ENCODE results near the gene HTR1A.

The HTR1A gene

GRCh38 chr5:63962279-63962678 lies at the start of gene HTR1A:
TSS of gene HTR1A (minus strand) at chr5:63962445. CDS start at chr5:63961719, 726 bp downstream.
- no peak for DNase-seq

- DNase-seq: no peak
These were observed 41.7 kb upstream of the HTR1A start for GRCh38 chr5:64003966-64004365.

DNA sequence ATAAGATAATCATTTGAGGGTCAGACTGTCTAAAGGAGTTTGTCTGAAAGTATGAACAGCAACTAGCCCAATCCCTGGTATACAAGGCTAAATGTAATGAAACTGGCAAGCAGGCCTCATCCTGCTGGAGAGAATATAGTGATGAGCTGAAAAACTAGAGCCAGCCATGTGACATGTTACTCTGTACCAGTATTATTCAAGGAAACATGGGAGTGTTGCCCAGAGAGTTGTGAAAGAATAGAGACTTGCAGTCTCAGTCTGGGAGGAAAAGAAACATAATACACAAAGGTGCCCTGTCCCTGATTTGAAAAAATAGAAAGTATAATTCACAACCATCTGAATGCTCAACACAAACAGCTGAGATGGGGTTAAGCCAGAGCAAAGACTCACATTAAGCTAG lies 37.9 kb upstream of the HTR1A start:
- DNase-seq: no peak

DNA sequence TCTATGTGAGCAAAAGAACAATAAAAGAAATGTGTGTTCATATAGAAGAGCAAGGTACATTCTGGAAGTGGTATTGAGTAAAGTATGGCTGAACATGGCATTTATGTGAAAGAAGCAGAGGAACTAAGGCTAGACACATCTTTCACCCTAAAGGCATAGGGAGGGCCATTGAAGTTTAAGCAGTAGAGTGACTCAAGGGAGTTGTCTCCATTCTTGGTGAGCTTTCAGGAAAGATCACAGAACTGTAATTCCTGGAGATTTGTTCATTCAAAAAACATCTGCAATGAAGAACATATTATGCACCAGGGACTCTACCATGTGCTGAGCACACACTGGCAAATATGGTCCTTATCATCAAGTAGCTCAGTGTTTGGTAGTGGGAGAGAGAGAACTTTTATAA lies 24.8 kb upstream of the HTR1A start:
- DNase-seq: no peak

GRCh38 chr5:63981864-63982263 lies 19.6 kb upstream of the HTR1A start:
- no peak for DNase-seq

- DNase-seq: no peak
These were observed 1.7 kb upstream of the HTR1A start for GRCh38 chr5:63963926-63964325.

DNA sequence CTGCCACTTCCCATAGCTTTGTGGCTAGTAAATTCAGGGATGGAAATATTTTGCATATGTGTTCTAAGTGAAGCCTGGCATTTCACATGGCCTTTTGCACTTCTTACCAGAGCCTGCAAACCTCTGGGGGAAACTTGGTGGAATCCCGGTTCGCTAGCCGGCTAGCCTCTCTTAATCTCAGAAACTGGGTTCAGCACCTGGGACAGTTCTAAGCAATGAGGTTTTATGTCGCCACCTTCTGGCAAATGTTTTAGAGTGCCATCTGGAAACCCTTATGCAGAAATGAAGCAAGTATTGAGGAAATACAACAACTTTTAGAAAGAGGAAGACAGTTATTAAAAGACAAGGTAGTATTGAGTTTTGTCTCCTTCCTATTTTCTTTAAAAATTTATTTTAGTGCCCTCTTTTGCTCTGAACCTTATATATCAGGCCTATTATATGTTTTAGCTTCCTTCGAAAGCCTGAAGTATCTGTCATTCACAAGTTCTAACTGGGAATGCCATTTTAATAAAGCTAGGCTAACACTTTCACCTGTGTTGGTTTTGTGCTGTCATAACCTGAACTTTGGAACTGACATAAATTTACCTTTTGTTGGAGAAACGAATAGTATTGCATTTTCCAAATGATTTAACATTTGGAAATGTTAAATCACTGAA lies 963 bp upstream of the HTR1A start:
- no peak for DNase-seq

GRCh38 chr5:63961598-63962161 lies 565 bp downstream of the HTR1A start:
- DNase-seq: no peak

GRCh38 chr5:63961125-63961597 lies 1.1 kb downstream of the HTR1A start:
- DNase-seq: no peak

DNA sequence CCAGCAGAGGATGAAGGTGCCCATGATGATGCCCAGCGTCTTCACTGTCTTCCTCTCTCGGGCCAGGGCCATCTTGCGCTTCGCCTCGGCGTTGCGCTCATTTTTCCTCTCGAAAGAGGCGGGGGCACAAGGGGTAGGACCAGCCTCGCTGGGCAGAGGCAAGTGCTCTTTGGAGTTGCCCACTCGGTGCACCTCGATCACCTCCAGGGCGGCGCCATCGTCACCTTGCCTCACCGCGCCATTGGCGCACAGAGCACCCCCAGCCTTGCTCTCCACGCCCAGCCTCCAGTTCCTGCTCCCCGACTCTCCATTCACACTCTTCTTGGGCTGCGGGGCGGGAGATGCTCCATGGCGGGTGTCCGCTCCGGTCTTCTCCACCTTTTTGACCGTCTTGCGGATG lies 1.6 kb downstream of the HTR1A start:
- DNase-seq: no peak

DNA sequence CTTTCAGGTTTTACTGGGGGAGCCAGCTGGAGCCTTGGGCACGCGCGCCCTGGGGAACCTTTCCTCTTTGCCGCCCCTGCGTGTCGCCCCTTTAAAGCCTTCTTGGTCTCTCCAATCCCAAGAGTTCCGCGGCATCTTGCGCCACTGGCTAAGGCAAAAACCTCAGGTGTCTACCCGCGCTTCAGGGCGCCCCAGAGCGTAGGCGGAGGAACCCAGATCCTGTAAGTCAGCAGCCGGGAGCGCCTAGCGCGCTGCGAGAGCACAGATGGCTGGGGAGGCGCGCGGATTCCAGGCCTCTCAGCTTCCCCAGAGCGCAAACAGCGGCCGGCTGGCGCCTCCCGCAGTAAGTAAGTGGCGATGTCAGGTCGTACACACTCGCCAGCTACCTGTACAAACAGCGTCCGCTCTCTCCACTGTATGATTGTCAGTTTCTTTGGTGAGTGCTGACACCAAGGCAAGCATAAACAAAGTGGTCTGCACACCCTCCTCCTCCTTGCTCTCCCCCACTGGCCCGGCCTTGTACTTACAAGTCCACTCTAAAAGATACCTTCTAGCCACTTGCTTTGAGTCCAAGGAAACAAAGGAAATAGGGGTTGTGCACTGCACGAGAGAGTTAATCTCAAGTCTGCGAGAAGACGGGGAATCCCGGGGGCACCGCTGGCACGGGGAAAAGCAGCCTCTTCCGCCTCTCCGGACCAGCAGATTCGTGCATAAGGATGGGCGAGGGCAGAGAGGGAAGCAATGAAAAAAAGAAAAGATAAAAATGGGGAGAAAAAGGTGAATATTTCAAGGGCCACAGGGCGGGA lies 2.9 kb downstream of the HTR1A start:
- DNase-seq: no peak

DNA sequence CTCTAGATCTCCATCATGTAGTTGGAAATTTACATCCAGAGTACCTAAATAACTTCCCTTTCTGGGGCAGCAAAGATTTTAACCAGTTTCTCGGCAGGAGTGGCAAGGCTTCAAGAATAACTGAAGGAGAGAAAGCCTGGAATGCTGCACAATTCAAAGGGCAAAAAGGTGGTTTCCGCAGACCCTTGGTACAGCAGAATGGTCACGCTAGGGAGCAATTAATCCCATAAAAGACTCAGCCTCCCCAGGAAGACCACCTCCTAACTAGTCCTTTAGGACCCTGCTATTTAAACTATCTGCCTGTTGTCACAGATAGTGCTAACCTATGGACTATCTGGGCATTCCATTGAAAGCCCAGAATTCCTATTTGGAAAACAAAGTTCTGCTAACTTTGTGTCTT lies 3.6 kb downstream of the HTR1A start:
- DNase-seq: no peak

- DNase-seq: no peak
These were observed 4.6 kb downstream of the HTR1A start for GRCh38 chr5:63957617-63958016.

GRCh38 chr5:63953217-63953616 lies 9.0 kb downstream of the HTR1A start:
- DNase-seq: no peak

DNA sequence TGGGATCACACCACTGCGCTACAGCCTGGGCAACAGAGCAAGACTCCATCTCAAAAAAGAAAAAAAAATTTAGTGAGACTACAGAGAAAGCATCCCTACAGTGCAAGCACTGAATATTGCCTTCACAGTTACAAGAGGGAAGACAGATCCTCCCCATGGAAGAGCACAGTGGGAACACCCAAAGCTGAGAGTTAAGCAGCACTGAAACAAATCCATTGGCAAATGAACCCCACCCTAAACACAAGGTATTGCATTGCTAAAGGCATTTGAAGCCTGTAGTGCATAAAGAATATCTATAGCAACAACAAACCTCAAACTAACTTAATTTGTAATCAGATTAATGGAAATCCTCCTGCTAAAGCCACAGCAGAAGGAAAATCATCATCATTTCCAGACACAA lies 27.1 kb downstream of the HTR1A start:
- no peak for DNase-seq

DNA sequence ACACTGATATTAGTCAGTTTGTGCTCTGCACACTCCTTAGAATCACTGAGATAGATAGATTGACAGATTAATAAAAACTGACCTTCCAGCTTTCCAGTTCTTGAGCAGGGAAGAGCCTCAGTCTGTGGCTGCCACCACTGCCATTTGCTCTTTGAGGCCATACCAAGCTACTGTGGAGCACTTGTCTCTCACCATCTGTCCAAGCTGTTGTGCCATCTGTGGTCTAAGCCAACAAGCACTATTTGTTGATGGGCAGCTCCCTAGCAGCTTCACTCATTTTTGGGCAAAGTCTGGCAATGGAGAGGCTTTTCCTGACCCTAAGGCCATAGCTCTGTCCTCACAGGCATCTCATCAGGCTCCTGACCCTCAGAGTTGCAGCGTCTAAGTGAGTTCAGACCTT lies 30.4 kb downstream of the HTR1A start:
- DNase-seq: no peak

- no peak for DNase-seq
These were observed 33.8 kb downstream of the HTR1A start for GRCh38 chr5:63928451-63928850.

DNA sequence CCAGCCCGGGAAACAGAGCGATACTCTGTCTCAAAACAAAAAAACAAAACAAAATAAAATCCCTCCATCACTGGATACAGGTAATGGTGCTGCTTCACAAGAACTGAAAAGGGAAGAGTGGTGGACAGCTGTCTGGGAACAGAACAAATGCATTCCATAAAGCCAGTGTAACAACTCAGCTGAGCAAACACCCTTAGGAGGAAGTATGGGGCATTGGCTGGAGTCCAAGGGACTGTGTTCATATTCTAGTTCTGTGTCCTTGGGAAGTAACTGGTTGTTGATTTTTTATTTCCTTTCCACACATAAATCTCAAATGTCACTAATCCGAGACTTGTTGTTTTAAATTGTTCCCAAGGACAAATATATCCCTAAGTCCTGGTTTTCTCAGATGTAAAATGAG lies 38.3 kb downstream of the HTR1A start:
- no peak for DNase-seq

DNA sequence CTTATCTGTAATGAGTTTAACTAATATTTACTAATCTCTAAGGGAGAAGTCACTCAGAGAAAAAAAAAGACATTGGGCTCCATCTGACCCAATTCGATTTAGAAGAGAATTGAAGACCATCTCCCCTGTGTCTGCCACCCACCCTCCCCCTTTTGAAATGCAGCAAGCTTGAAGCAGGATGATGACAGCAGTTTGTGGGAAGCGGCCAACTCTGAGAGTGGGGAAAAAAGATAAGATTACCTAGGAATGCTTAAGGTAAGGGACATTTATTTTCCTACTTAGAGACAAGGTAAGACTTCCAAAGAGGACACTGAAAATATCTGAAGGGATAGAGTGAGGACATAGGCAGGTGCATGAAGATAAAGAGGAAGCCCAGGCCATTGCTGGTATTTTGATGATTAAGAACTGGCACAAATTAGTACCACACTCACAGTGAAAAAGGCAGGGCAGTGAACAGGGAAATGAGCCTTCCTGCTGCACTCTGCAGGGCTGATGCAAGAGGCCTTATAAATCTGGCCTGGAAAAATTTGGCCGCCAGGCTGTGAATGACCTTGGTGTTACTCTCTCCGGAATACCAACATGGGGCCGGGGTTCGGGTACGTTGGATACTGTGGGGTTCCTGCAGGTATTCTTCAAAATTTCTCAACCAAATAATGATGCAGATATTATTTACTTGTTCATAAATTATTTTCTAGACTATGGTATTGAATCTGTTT lies 42.3 kb downstream of the HTR1A start:
- no peak for DNase-seq

- no peak for DNase-seq
These were observed 45.5 kb downstream of the HTR1A start for GRCh38 chr5:63916786-63917185.

- DNase-seq: no peak
These were observed 50.4 kb downstream of the HTR1A start for GRCh38 chr5:63911871-63912270.

Data from GF-D8 (cell line).